Neuron (in vitro differentiated cells): ENCODE results near the gene CPM.
A peak's percentile ranks its signal among the peaks of the same experiment; 100 is the strongest.
"Not testable (repeated sequence)": the region's sequence is repeated elsewhere in the genome, so short reads cannot be mapped to it uniquely, and the experiment has no call there.

Source experiments
- H2AFZ ChIP-seq: one replicate; pipeline ENCODE4 v1.6.1; 2013; ENCODE audit warnings: low read depth, mild to moderate bottlenecking, inconsistent platforms, low read length, moderate library complexity
- H3K27me3 ChIP-seq: one replicate; pipeline ENCODE4 v1.6.1; 2013; ENCODE audit warnings: low read length; ENCODE audit not compliant: insufficient read depth
- H3K36me3 ChIP-seq: one replicate; pipeline ENCODE4 v1.6.1; 2013; ENCODE audit warnings: low read length; ENCODE audit not compliant: insufficient read depth
- H3K4me1 ChIP-seq: one replicate; pipeline ENCODE4 v1.6.1; 2013; ENCODE audit warnings: low read length; ENCODE audit not compliant: insufficient read depth
- H3K4me3 ChIP-seq: 2 replicates; pipeline ENCODE4 v1.5.1; 2013; ENCODE audit warnings: mild to moderate bottlenecking, low read length, moderate library complexity
- H3K9me3 ChIP-seq: one replicate; pipeline ENCODE4 v1.6.1; 2013; ENCODE audit warnings: low read length

CPM gene

DNA sequence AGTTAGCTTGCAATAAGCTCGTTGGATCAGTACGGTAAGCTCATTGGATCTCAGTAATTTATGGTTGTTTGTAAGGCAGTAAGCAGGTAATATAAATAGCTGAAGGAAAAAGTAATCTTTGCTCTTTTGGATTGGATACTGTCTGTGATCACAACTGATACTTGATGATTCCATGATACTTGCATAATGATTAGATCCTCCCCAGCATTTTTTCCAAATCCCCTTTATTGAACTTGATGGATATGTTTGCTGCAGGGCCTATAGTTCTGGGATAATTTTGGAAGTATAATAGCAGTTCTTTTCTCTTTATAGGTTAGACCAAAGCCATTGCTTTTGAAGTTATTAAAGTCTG lies 119.8 kb downstream of the CPM start:
- no peaks in the 10 kb centered on the region for H3K27me3 ChIP-seq
- H3K9me3 ChIP-seq = no peaks in the 10 kb centered on the region
- peaks cover 11% of the 10 kb centered on the region for H3K4me1 ChIP-seq
- peaks cover 76% of the 10 kb centered on the region for H3K36me3 ChIP-seq
- H2AFZ ChIP-seq = no peak overlapping the region
- H3K4me3 ChIP-seq = peak overlapping the region; percentile 65

DNA sequence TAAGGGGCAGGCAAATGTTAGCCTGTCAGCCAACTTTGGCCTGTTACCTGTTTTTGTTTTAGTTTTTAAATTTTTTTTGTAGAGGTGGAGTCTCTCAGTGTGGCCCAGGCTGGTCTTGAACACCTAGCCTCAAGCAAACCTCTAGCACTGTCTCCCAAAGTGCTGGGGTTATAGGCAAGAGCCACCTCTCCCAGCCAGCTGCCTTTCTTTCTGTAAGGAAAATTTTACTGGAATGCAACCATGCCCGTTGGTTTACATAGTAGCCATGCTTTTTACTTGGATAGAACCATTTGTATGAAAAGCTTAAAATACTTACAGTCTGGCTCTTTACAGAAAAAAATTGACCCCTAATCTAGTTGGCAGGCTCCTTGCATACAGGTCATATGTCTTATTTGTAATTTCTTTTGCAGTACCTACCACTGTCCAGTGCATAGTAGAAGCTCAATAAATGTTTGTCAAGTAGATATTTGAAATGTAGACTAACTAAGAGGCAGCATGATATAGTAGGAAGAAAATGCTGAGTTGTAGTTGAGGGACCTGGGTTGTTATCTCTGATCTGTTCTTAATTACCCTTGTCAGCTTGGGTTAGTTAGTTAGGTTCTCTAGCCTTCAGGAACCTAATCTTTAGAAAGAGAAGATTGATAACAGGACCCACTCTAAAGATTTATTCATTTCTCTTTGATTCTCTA lies 120.3 kb downstream of the CPM start:
- Histone ChIP-seq H3K27me3 (no peaks in the 10 kb centered on the region), H3K9me3 (no peaks in the 10 kb centered on the region), H3K36me3 (peaks cover 71% of the 10 kb centered on the region), H2AFZ (no peak overlapping the region), H3K4me3 (peak overlapping the region; percentile 65), H3K4me1 (peaks cover 11% of the 10 kb centered on the region)

DNA sequence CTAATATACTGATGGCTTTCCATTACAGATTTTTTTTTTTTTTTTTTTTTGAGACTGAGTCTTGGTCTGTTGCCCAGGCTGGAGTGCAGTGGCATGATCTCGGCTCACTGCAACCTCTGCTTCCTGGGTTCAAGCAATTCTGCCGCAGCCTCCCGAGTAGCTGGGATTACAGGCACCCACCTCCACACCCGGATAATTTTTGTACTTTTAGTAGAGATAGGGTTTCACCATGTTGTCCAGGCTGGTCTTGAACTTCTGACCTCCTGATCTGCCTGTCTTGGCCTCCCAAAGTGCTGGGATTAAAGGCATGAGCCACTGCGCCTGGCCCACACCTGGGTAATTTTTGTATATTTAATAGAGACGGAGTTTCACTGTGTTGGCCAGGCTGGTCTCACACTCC lies 121.4 kb downstream of the CPM start:
- not testable (repeated sequence) for H3K27me3 ChIP-seq, H2AFZ ChIP-seq, H3K9me3 ChIP-seq
- Histone ChIP-seq H3K36me3 (peaks cover 62% of the 10 kb centered on the region), H3K4me1 (peaks cover 11% of the 10 kb centered on the region), H3K4me3 (peak overlapping the region; percentile 65)

DNA sequence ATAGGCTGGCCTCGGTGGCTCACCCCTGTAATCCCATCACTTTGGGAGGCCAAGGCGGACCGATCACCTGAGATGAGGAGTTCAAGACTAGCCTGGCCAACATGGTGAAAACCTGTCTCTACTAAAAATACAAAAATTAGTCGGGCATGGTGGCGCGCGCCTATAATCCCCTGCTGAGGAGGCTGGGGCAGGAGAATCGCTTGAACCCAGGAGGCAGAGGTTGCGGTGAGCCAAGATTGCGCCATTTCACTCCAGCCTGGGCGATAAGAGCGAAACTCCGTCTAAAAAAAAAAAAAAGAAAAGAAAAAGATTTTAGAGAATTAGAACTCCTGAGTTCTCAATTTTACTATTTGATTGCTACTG lies 123.0 kb downstream of the CPM start:
- not testable (repeated sequence) for H3K27me3 ChIP-seq, H3K9me3 ChIP-seq, H2AFZ ChIP-seq
- peaks cover 11% of the 10 kb centered on the region for H3K4me1 ChIP-seq
- H3K4me3 ChIP-seq = peak overlapping the region; percentile 65
- H3K36me3 ChIP-seq = peaks cover 47% of the 10 kb centered on the region

DNA sequence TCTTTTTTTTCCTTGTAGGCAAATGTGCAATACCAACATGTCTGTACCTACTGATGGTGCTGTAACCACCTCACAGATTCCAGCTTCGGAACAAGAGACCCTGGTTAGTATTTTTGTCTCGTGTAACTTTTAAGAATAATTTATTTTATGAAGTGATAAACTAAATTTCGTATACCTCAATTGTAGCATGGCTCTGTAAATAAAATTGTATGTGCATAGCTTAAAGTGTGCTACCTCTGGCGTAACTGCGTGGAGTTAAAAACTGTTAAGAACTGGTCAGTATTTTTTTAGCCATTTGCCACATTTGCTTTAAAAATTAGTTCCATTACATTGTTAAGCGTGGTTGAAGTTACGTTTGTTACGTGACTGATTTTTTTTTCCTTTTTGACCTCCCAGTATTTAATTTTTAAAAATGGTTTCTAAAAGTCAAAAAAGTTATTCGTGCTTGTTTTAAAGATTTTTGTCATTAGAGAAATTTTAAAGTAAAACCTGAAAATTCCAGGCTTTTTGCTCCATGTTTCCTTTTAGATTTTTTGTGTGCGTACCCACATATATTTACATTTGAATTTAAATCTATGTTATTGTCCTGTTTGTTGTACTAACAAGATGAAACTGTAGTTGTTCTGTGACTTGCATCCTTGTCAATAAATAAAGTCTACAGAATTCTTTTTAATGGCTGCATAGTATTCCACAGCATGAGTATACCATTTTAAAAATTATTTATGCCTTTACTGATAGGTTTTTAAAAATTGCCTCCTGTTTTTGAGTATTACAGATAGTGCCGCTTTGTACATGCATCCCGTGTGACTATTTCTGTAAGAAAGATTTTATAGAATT lies 123.6 kb downstream of the CPM start:
- peaks cover 8% of the 10 kb centered on the region for H3K4me1 ChIP-seq
- no peaks in the 10 kb centered on the region for H3K9me3 ChIP-seq
- H3K4me3 ChIP-seq = peak overlapping the region; percentile 65
- no peaks in the 10 kb centered on the region for H3K27me3 ChIP-seq
- no peak overlapping the region for H2AFZ ChIP-seq
- peaks cover 41% of the 10 kb centered on the region for H3K36me3 ChIP-seq

DNA sequence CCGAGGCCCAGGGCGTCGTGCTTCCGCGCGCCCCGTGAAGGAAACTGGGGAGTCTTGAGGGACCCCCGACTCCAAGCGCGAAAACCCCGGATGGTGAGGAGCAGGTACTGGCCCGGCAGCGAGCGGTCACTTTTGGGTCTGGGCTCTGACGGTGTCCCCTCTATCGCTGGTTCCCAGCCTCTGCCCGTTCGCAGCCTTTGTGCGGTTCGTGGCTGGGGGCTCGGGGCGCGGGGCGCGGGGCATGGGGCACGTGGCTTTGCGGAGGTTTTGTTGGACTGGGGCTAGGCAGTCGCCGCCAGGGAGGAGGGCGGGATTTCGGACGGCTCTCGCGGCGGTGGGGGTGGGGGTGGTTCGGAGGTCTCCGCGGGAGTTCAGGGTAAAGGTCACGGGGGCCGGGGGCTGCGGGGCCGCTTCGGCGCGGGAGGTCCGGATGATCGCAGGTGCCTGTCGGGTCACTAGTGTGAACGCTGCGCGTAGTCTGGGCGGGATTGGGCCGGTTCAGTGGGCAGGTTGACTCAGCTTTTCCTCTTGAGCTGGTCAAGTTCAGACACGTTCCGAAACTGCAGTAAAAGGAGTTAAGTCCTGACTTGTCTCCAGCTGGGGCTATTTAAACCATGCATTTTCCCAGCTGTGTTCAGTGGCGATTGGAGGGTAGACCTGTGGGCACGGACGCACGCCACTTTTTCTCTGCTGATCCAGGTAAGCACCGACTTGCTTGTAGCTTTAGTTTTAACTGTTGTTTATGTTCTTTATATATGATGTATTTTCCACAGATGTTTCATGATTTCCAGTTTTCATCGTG lies 124.4 kb downstream of the CPM start:
- Histone ChIP-seq H3K36me3 (peaks cover 33% of the 10 kb centered on the region), H3K9me3 (no peaks in the 10 kb centered on the region), H3K4me1 (peaks cover 6% of the 10 kb centered on the region), H2AFZ (peak overlapping the region; percentile 83), H3K27me3 (no peaks in the 10 kb centered on the region), H3K4me3 (peak overlapping the region; percentile 65)

DNA sequence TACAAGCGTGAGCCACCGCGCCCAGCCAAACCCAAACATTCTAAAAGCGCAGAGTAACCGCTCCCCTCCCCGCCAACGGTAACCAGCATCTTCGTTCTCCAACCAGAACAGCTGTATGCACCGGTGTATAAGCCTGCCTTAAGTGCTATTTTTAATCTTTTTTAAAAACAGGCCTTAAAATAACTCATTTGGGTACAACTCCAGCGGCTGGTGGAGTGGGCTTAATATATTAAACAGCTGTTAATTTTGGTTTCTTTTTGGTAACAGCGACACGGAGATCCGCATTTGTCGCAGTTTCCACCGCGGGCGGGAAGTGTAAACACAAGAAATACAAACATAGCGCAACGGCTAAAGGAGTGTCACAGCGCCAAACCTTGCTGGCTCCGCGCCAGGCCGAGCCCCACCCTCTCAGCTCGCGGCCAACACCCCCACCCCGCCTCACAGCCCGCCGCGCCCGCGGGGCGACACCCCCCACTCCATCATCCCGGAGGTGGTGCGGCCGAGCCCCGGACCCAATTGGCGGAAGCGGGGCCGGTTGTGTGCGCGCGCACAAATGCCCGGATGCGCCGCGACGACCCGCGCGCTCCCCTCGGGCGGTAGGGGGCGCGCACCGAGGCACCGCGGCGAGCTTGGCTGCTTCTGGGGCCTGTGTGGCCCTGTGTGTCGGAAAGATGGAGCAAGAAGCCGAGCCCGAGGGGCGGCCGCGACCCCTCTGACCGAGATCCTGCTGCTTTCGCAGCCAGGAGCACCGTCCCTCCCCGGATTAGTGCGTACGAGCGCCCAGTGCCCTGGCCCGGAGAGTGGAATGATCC lies 125.2 kb downstream of the CPM start, which contains the start of gene MDM2:
Gene MDM2, plus strand, starts transcription at position 602 of the 812 bp plus-strand sequence. CDS start 301 bp downstream, outside the sequence.
- Histone ChIP-seq H3K27me3 (no peaks in the 10 kb centered on the region), H3K9me3 (no peaks in the 10 kb centered on the region), H3K4me3 (peak within 1 kb of the TSS; percentile 65), H2AFZ (peak within 1 kb of the TSS; percentile 83), H3K36me3 (peaks cover 25% of the 10 kb centered on the region), H3K4me1 (peaks cover 6% of the 10 kb centered on the region)

DNA sequence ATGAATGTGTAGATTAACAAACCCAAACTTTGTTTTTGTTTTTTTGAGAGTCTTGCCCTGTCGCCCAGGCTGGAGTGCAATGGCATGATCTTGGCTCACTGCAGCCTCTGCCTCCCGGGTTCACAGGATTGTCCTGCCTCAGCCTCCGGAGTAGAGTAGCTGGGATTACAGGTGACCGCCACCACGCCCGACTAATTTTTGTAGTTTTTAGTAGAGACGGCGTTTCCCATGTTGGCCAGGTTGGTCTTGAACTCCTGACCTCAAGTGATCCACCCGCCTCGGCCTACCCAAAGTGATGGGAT lies 125.7 kb downstream of the CPM start:
- peak overlapping the region; percentile 65 for H3K4me3 ChIP-seq
- not testable (repeated sequence) for H3K4me1 ChIP-seq, H3K9me3 ChIP-seq, H3K27me3 ChIP-seq
- H2AFZ ChIP-seq = peak overlapping the region; percentile 83
- peaks cover 19% of the 10 kb centered on the region for H3K36me3 ChIP-seq

DNA sequence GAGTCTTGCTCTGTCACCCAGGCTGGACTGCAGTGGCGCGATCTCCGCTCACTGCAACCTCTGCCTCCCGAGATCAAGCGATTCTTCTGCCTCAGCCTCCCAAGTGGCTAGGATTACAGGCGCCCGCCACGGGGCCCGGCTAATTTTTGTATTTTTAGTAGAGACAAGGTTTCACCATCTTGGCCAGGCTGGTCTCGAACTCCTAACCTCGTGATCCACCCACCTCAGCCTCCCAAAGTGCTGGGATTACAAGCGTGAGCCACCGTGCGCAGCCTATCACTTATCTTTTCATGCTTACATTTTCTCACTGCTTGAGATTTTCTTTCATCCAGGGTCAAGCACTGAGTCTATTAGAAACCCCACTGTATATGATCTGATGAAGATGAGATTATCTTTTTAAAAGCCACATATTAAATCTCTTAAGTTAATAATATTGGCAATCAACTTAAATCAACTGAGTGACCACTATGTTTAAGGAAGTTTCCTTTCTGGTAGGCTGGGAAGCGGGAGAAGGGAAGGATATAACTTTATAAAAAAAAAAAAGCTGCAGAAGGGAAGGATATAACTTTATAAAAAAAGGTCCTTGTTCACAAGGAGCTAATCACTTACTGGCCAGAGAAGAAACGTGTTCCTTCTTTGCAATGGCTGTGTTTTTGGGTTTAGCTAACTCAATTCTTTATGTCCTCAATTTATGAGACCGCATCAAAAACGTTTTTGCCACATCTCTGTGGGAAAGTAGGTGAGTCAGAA lies 126.3 kb downstream of the CPM start:
- peaks cover 1% of the 10 kb centered on the region for H3K4me1 ChIP-seq
- no peaks in the 10 kb centered on the region for H3K27me3 ChIP-seq
- peak overlapping the region; percentile 83 for H2AFZ ChIP-seq
- peaks cover 16% of the 10 kb centered on the region for H3K36me3 ChIP-seq
- H3K4me3 ChIP-seq = peak overlapping the region; percentile 65
- no peaks in the 10 kb centered on the region for H3K9me3 ChIP-seq

DNA sequence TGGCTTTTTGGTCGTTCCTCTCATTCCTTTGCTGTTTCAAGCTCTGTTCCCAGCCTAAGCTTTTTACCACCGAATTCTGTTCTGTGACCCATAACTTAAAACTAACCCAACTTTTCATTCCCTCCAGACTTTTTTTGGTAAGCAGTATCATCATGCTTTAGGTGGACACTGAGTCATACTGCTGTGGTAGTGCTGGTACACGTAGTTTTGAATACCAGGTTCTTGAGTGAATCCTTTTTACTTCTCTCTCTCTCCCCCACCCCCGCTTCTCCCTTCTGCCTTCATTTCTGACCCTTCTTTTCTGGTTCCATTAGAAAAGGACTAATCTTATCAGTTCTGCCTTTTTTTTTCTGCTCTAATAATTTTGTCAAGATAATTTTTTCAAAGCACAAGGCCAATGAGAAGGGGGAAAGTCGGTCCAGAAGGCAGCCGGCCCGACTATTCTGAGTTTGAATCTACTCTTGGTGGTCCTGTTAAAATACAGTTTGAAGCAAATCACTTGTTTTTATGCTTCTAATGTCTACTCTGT lies 127.3 kb downstream of the CPM start:
- H3K36me3 ChIP-seq = peaks cover 9% of the 10 kb centered on the region
- no peaks in the 10 kb centered on the region for H3K4me1 ChIP-seq
- no peak overlapping the region for H3K4me3 ChIP-seq
- no peak overlapping the region for H2AFZ ChIP-seq
- H3K9me3 ChIP-seq = no peaks in the 10 kb centered on the region
- H3K27me3 ChIP-seq = no peaks in the 10 kb centered on the region

DNA sequence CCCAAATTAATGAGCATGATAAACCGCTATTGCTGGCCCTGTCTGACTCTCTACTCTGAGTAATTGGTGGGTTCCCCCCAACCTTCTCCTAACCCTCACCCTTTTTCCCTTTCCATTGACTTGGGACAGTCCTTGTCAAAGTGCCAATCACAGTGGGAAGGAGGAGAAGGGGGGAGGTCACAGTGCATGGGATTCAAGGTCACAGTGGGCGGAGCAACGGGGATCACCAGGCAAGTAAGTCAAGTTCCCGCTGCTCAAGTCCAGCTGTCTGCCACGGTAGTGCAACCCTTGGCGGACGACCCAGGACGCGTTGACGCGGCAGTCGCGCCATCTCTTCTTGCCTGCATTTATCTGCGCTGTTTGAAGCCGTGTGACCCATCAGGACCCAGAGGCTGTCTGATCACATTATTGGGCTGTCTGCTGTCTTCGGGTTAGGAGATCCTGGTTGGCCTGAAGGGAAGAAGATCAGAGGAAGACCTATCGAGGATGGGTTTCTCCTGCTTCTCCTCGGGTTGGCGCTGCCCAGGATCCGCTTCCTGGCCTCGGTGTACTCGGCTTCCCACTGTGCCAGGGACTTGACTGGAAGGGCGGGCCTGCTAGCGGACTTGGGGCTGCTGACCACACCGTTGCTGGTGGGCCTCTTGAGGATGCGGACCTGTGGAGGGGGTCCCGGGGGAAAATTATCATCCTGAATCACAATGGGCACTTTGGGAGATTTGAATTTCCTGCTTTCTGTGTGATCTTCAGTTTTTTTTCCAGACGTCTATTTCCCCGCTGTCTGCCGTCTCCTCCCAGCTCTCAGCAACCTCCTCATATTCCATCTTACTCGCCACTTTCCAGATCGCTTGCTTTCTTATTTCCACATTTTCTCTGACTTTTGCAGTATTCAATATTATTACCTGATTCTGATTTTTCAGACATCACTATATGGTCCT lies 128.0 kb downstream of the CPM start:
- H3K4me1 ChIP-seq = no peaks in the 10 kb centered on the region
- H3K9me3 ChIP-seq = no peaks in the 10 kb centered on the region
- no peak overlapping the region for H2AFZ ChIP-seq
- H3K27me3 ChIP-seq = no peaks in the 10 kb centered on the region
- H3K4me3 ChIP-seq = no peak overlapping the region
- H3K36me3 ChIP-seq = peaks cover 4% of the 10 kb centered on the region
